Urinary bladder (tissue), 4 donors: Measurements from ENCODE around the gene XRCC6. TPM values are rescaled to one million over a fixed set of nuclear protein-coding genes. Genes with fewer than 3 reads are reported as not detected.
"Not testable (repeated sequence)": the region's sequence is repeated elsewhere in the genome, so short reads cannot be mapped to it uniquely, and the experiment has no call there.

Source experiments
- DNase-seq: peaks from one replicate; pipeline ENCODE4 v3.0.0-alpha.2; 2015; ENCODE audit errors: extremely low spot score
- H3K27ac ChIP-seq: one replicate; pipeline ENCODE4 v1.5.1; 2013; ENCODE audit warnings: low read depth, mild to moderate bottlenecking, moderate library complexity
- H3K36me3 ChIP-seq: one replicate; pipeline ENCODE4 v1.6.1; 2013; ENCODE audit warnings: mild to moderate bottlenecking, moderate library complexity; ENCODE audit not compliant: insufficient read depth
- H3K4me1 ChIP-seq: one replicate; pipeline ENCODE4 v1.6.1; 2013; ENCODE audit warnings: mild to moderate bottlenecking, moderate library complexity; ENCODE audit not compliant: insufficient read depth
- H3K4me3 ChIP-seq: one replicate; pipeline ENCODE4 v1.5.1; 2013; ENCODE audit warnings: low read depth, low read length
- WGBS: extraction: QIAGEN DNeasy Blood & Tissue Kit; methylation state at CpG from one replicate; pipeline ENCODE4 v1.1.7; 2013; 5-methylcytosine and 5-hydroxymethylcytosine counted together
- polyA plus RNA-seq: library from polyadenylated mRNA; stranded (reverse); fragments of 200-250 nt; gene quantifications from one replicate; pipeline ENCODE4 v1.2.3, GENCODE V29; 2013
- total RNA-seq: library from RNA; depleted of rRNA; stranded (reverse); fragments of >200 nt; gene quantifications from one replicate; pipeline ENCODE4 v1.2.3, GENCODE V29; 2014
- donor health status: healthy with polysubstance abuse.
- donor health status: healthy.

Gene XRCC6
- total RNA-seq (199 TPM), polyA plus RNA-seq (195 TPM)

DNA sequence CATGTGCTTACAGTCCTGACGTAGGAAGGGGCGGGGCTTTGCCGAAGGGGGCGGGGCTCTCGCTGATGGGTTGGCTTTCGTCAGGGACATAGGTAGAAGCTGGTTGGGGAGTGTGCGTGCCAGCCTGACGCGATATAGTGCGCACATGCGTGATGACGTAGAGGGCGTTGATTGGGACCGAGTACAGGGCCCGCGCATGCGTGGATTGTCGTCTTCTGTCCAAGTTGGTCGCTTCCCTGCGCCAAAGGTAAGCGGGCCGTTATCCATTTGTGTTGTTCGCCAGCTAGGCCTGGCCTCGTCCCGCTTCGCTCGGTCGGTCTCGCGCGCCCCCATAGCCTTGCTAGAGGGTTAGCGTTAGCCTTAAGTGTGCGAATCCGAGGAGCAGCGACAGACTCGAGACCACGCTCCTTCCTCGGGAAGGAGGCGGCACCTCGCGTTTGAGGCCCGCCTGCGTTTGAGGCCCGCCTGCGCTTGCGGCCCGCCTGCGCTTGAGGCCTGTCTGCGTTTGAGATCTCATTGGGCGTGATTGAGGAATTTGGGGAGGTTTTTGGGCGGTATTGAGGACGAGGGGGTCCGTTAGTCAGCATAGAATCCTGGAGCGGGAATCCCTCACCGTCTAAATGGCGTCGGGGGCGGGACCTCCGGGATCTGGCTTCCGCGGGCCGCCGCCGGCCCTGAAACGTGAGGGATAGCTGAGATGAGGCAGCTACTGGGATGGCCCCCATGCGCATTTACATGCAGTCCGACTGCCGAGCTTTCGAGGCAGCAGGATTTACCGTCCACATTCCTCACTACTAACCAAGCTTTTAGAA lies at the start of gene XRCC6:
Gene XRCC6, plus strand, starts transcription at position 197 of the 812 bp plus-strand sequence. CDS start 710 bp downstream, outside the sequence.
- no peaks in the 10 kb centered on the region for H3K4me1 ChIP-seq
- peak within 1 kb of the TSS; percentile 72 for H3K4me3 ChIP-seq
- DNase-seq, result peak; percentile 98
- H3K27ac ChIP-seq, result peak within 1 kb of the TSS; percentile 90
- no peaks in the 10 kb centered on the region for H3K36me3 ChIP-seq
- WGBS, result under 1% methylated on average over 70 of the region's 70 CpGs

GRCh38 chr22:41571786-41572185 lies 49.3 kb upstream of the XRCC6 start:
- no peak overlapping the region for H3K4me3 ChIP-seq
- DNase-seq, result no peak
- H3K4me1 ChIP-seq, result no peaks in the 10 kb centered on the region
- no peak overlapping the region for H3K27ac ChIP-seq
- H3K36me3 ChIP-seq, result no peaks in the 10 kb centered on the region
- WGBS, result 95% methylated on average over 14 of the region's 14 CpGs

- 94% methylated on average over 3 of the region's 3 CpGs for WGBS
- DNase-seq, H3K36me3 ChIP-seq, H3K27ac ChIP-seq, H3K4me1 ChIP-seq, H3K4me3 ChIP-seq: not testable (repeated sequence)
Measured at GRCh38 chr22:41572305-41572704, 48.8 kb upstream of the XRCC6 start.

DNA sequence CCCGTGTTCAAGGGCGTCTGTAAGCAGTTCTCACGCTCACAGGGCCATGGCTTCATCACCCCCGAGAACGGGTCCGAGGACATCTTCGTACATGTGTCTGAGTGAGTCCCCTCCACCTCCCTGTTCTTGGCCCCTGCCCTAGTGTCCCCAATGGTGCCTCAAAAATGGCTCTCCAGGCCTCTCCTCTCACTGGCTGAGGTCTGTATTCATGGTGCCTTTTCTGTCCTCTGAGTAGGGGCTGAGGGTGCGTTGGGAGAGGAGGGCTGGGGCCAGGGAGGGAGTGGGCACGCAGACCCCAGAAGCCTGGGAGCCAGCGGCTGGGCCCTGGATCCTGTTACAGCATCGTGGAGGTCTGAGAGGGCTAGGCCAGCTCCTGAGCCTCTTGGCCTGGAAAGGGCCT lies 47.4 kb upstream of the XRCC6 start:
- no peaks in the 10 kb centered on the region for H3K4me1 ChIP-seq
- H3K4me3 ChIP-seq, result no peak overlapping the region
- WGBS, result 86% methylated on average over 11 of the region's 11 CpGs
- no peak overlapping the region for H3K27ac ChIP-seq
- no peak for DNase-seq
- H3K36me3 ChIP-seq, result no peaks in the 10 kb centered on the region

GRCh38 chr22:41574847-41575381 lies 46.2 kb upstream of the XRCC6 start:
- DNase-seq, result no peak
- Histone ChIP-seq H3K4me1 (no peaks in the 10 kb centered on the region), H3K36me3 (no peaks in the 10 kb centered on the region), H3K4me3 (no peak overlapping the region), H3K27ac (no peak overlapping the region)
- 51% methylated on average over 26 of the region's 26 CpGs for WGBS

DNA sequence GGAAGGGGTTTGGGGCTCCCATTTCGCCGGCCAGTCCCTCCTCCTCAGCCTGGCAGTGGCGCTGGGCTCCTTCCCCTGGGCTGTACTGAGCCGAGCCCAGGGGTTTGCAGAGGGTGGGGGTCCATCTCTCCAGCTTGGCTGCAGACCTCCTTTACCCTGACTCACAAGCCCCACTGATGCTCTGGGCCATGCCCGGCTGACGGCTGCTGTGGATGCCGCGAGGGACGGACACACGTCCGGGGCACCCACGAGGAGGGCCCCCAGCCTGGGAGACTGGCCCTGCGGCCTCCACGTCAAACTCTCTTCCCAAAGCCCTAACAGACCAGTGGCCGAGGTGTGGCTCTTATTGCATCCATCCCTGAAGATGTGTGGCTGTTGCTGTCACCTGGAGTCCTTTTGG lies 45.6 kb upstream of the XRCC6 start:
- DNase-seq, result no peak
- no peak overlapping the region for H3K4me3 ChIP-seq
- whole genome bisulfite sequencing, result 84% methylated on average over 15 of the region's 15 CpGs

GRCh38 chr22:41576877-41577276 lies 44.2 kb upstream of the XRCC6 start:
- H3K27ac ChIP-seq, result no peak overlapping the region
- no peaks in the 10 kb centered on the region for H3K4me1 ChIP-seq
- H3K36me3 ChIP-seq, result no peaks in the 10 kb centered on the region
- no peak overlapping the region for H3K4me3 ChIP-seq
- DNase-seq, result no peak
- 70% methylated on average over 9 of the region's 9 CpGs for WGBS

More for the DNA sequence above, 45.6 kb upstream of the XRCC6 start:
- no peaks in the 10 kb centered on the region for H3K36me3 ChIP-seq
- H3K4me1 ChIP-seq, result no peaks in the 10 kb centered on the region
- H3K27ac ChIP-seq, result no peak overlapping the region

- Histone ChIP-seq H3K4me1 (no peaks in the 10 kb centered on the region), H3K27ac (no peak overlapping the region), H3K4me3 (no peak overlapping the region), H3K36me3 (no peaks in the 10 kb centered on the region)
- WGBS, result 91% methylated on average over 8 of the region's 8 CpGs
- no peak for DNase-seq
Measured at GRCh38 chr22:41578114-41578513, 43.0 kb upstream of the XRCC6 start.

DNA sequence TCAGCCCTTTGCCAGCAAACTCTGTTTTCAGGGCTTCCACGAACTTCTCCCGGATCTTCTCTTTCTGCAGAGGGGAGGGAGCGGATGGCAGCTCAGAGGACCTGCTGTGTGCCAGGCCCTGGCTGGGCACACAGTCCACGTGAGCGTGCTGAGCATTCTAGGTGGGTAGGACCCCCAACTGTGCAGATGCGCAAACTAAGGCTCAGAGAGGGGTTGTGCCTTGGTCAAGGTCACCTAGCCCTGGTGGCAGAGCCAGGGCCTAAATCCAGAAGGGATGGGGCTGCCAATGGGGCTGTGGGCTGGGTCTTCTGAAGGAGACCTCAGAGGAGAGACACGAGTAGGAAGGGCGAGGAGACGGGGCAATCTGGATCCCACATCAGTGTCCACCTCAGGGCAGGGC lies 42.3 kb upstream of the XRCC6 start:
- Histone ChIP-seq H3K4me3 (no peak overlapping the region), H3K36me3 (no peaks in the 10 kb centered on the region), H3K27ac (no peak overlapping the region), H3K4me1 (no peaks in the 10 kb centered on the region)
- 94% methylated on average over 9 of the region's 9 CpGs for WGBS
- DNase-seq, result no peak

DNA sequence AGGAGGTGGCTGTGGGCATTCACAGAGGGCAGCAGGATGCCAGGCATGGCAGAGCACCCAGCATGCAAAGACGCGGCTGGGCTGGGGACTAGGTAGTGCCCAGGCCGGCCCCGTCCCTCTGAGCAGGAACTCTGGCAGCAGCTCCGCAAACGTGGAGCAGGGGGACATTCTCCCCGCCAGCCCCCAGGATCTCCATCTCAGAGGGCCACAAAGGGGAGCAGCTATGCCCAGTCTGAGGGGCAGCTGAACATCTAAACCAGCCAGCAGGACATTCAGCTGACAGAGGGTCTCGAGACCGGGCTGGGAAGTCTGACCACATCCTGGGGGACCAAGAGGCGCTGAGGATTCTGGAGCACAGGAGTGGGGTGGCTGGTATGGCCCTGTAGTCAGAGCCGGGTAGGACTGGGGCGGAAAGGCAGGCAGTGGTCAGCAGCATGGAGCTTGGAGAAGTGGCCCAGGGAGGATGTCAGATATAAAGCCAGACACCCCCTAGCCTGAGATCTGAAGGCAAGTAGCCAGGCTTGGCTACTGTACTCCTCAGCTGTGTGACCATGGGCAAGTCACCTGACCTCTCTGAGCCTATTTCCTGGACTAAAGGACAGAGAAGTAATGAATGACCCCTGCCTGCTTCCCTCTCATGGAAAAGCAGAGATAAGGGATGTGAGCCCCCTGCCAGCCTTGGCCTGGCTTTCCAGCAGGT lies 41.6 kb upstream of the XRCC6 start:
- Histone ChIP-seq H3K4me3 (no peak overlapping the region), H3K27ac (no peak overlapping the region), H3K36me3 (no peaks in the 10 kb centered on the region), H3K4me1 (no peaks in the 10 kb centered on the region)
- WGBS, result 96% methylated on average over 12 of the region's 12 CpGs
- DNase-seq, result no peak

DNA sequence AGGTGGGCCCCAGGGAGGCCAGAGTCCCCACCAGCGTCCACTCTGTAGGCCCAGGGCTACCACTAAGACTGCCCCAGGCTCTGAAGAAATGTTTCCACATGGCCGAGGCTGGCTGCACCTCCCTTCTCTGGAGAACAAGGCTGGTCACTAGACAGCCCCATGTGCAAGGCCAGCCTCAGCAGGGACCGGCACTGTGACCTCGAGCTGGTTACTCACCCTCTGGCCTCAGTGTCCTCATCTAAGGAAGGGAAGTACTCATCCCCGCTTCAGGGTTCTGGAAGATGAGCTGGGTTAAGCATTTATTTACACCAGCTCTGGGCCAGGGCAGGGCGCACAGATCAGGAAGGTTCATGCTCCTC lies 41.1 kb upstream of the XRCC6 start:
- no peaks in the 10 kb centered on the region for H3K4me1 ChIP-seq
- H3K27ac ChIP-seq, result no peak overlapping the region
- 90% methylated on average over 6 of the region's 6 CpGs for WGBS
- DNase-seq, result no peak
- H3K4me3 ChIP-seq, result no peak overlapping the region
- H3K36me3 ChIP-seq, result no peaks in the 10 kb centered on the region

DNA sequence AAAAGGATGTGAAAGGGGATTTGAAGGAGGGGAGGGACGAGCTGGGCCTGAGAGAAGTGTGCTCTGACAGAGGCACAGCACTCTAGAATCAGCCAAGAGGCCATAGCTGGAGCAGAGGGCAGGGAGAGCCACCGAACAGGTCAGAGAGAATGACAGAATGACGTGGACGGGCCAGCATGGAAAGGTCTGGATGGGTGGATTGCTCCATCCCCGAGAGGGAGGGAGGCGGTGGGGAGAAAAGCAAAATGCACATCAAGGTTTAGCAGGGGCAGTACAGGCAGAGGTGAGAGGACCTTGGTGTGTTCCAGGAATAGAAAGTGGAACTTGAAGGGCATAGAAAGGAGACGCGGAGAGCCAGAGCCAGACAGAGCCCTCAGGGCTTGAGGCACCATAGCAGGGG lies 38.4 kb upstream of the XRCC6 start:
- no peaks in the 10 kb centered on the region for H3K36me3 ChIP-seq
- no peak overlapping the region for H3K27ac ChIP-seq
- H3K4me1 ChIP-seq, result no peaks in the 10 kb centered on the region
- WGBS, result 82% methylated on average over 8 of the region's 8 CpGs
- H3K4me3 ChIP-seq, result no peak overlapping the region
- DNase-seq, result no peak

DNA sequence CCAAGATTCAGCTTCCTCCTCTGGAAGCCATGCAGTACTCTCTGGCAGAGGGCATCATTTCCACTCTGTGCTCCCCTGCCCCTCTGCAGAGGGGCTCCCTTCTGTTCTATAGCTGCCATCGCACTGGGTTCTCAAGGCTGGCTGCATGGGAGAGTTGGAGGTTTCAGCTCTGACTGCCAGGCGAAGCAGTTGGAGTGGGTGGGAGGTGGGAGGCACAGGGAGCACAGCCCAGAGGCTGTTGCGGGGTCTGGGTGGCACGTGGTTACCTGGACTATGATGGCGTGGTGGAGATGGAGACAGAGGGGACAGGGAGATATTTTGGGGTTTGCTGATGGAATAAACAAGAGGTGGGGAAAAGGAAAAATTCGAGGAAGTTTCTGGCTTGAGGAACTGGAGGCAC lies 36.2 kb upstream of the XRCC6 start:
- Histone ChIP-seq H3K27ac (no peak overlapping the region), H3K36me3 (no peaks in the 10 kb centered on the region), H3K4me1 (peaks cover 3% of the 10 kb centered on the region), H3K4me3 (no peak overlapping the region)
- WGBS, result 92% methylated on average over 6 of the region's 6 CpGs
- no peak for DNase-seq

DNA sequence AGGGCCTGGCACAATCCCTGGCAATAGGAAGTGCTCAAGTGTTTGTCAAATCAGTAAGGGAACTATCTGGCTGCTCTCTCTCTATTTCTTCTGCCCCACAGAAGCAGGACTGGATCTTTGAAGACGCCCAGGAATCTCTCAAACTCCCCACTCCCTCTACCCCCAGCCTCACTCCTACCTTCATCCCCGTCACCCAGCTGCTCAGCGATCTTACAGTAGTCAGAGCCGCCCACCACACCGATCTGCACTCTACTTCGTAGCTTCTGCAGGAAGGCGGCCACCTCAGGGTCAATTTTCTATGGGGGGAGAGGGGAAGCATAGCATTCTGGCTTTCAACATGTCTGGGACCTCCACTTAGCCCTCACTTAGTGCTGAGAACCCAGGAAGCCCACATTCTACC lies 35.2 kb upstream of the XRCC6 start:
- no peak overlapping the region for H3K27ac ChIP-seq
- no peak overlapping the region for H3K4me3 ChIP-seq
- H3K4me1 ChIP-seq, result peaks cover 3% of the 10 kb centered on the region
- DNase-seq, result no peak
- WGBS, result 96% methylated on average over 7 of the region's 7 CpGs
- H3K36me3 ChIP-seq, result no peaks in the 10 kb centered on the region
